Esophagus (tissue), 2 donors: ENCODE results near the gene SHQ1. TPM values are rescaled to one million over a fixed set of nuclear protein-coding genes. Genes with fewer than 3 reads are reported as not detected.

ENCODE experiments used
- H3K27ac ChIP-seq, 2 donors: one replicate each; pipeline ENCODE4 v1.5.1; 2013; ENCODE audit warnings: low read depth in 2 of 2, mild to moderate bottlenecking in 2 of 2, inconsistent platforms in 1 of 2, low read length in 1 of 2, moderate library complexity in 1 of 2
- H3K27me3 ChIP-seq, 2 donors: one replicate each; pipeline ENCODE4 v1.6.1; 2013; ENCODE audit warnings: low read length in 2 of 2, control low read depth in 1 of 2, mild to moderate bottlenecking in 1 of 2; ENCODE audit not compliant: insufficient read depth in 2 of 2, control insufficient read depth in 1 of 2
- H3K36me3 ChIP-seq, 2 donors: one replicate each; pipeline ENCODE4 v1.6.1; 2013; ENCODE audit warnings: low read length in 1 of 2; ENCODE audit not compliant: control insufficient read depth in 2 of 2, insufficient read depth in 2 of 2
- H3K4me1 ChIP-seq, 2 donors: one replicate each; pipeline ENCODE4 v1.6.1; 2013; ENCODE audit warnings: low read length in 1 of 2; ENCODE audit not compliant: control insufficient read depth in 2 of 2, insufficient read depth in 2 of 2
- H3K4me3 ChIP-seq, 2 donors: one replicate each; pipeline ENCODE4 v1.5.1; 2013; ENCODE audit warnings: low read length in 2 of 2, mild to moderate bottlenecking in 2 of 2, low read depth in 1 of 2, moderate library complexity in 1 of 2
- H3K9me3 ChIP-seq, 2 donors: one replicate each; pipeline ENCODE4 v1.6.1; 2013; ENCODE audit warnings: mild to moderate bottlenecking in 2 of 2, low read depth in 1 of 2, low read length in 1 of 2, moderate library complexity in 1 of 2; ENCODE audit not compliant: control insufficient read depth in 2 of 2, insufficient read depth in 1 of 2
- WGBS, 2 donors: extraction: QIAGEN DNeasy Blood & Tissue Kit; methylation state at CpG; one replicate each; pipeline ENCODE4 v1.1.7; 2013; 5-methylcytosine and 5-hydroxymethylcytosine counted together
- polyA plus RNA-seq, 2 donors: library from polyadenylated mRNA; stranded (reverse); fragments of 200-250 nt; gene quantifications; one replicate each; pipeline ENCODE4 v1.2.3, GENCODE V29; 2013
- donor health status: healthy with polysubstance abuse.
- donor health status: Bipolar disorder and iron deficiency.

SHQ1 gene
- polyA plus RNA-seq, 2 donors: 5.5 to 6.9 TPM

- Histone ChIP-seq H3K4me3 (no peak overlapping the region), H3K27me3 (no peaks in the 10 kb centered on the region), H3K36me3 (peaks cover 0 to 2% of the 10 kb centered on the region in 2 donors), H3K4me1 (no peaks in the 10 kb centered on the region), H3K9me3 (no peaks in the 10 kb centered on the region), H3K27ac (no peak overlapping the region)
These were observed 38.2 kb downstream of the SHQ1 start for GRCh38 chr3:72810063-72810462.

- 92 to 95% methylated on average over 5 of the region's 5 CpGs for WGBS, 2 donors
These were observed 43.9 kb downstream of the SHQ1 start for GRCh38 chr3:72804361-72804760.

GRCh38 chr3:72803573-72803972, 44.7 kb downstream of the SHQ1 start:
- 97 to 99% methylated on average over 3 of the region's 3 CpGs for WGBS, 2 donors

More at GRCh38 chr3:72804361-72804760, 43.9 kb downstream of the SHQ1 start:
- H3K27ac ChIP-seq: no peak overlapping the region
- peaks cover 0 to 2% of the 10 kb centered on the region in 2 donors for H3K36me3 ChIP-seq
- no peaks in the 10 kb centered on the region for H3K4me1 ChIP-seq
- no peak overlapping the region for H3K4me3 ChIP-seq
- no peaks in the 10 kb centered on the region for H3K9me3 ChIP-seq
- no peaks in the 10 kb centered on the region for H3K27me3 ChIP-seq

GRCh38 chr3:72802001-72802400, 46.2 kb downstream of the SHQ1 start:
- WGBS, 2 donors: 92 to 95% methylated on average over 5 of the region's 5 CpGs
- peaks cover 0 to 3% of the 10 kb centered on the region in 2 donors for H3K4me1 ChIP-seq
- H3K4me3 ChIP-seq: no peak overlapping the region
- no peaks in the 10 kb centered on the region for H3K27me3 ChIP-seq
- H3K9me3 ChIP-seq: no peaks in the 10 kb centered on the region
- no peak overlapping the region for H3K27ac ChIP-seq
- H3K36me3 ChIP-seq: no peaks in the 10 kb centered on the region

More at GRCh38 chr3:72803573-72803972, 44.7 kb downstream of the SHQ1 start:
- Histone ChIP-seq H3K36me3 (peaks cover 0 to 2% of the 10 kb centered on the region in 2 donors), H3K4me1 (no peaks in the 10 kb centered on the region), H3K4me3 (no peak overlapping the region), H3K9me3 (no peaks in the 10 kb centered on the region), H3K27me3 (no peaks in the 10 kb centered on the region), H3K27ac (no peak overlapping the region)

- Histone ChIP-seq H3K9me3 (no peaks in the 10 kb centered on the region), H3K27me3 (no peaks in the 10 kb centered on the region), H3K36me3 (no peaks in the 10 kb centered on the region), H3K4me3 (no peak overlapping the region), H3K27ac (no peak overlapping the region), H3K4me1 (peaks cover 0 to 3% of the 10 kb centered on the region in 2 donors)
These were observed 47.4 kb downstream of the SHQ1 start for GRCh38 chr3:72800869-72801268.

GRCh38 chr3:72798552-72799195, 49.6 kb downstream of the SHQ1 start:
- Histone ChIP-seq H3K36me3 (no peaks in the 10 kb centered on the region), H3K27me3 (no peaks in the 10 kb centered on the region), H3K4me3 (no peak overlapping the region), H3K27ac (no peak overlapping the region), H3K9me3 (no peaks in the 10 kb centered on the region), H3K4me1 (peaks cover 0 to 3% of the 10 kb centered on the region in 2 donors)
- 86 to 91% methylated on average over 3 of the region's 3 CpGs for WGBS, 2 donors

- peaks cover 0 to 3% of the 10 kb centered on the region in 2 donors for H3K4me1 ChIP-seq
- no peak overlapping the region for H3K4me3 ChIP-seq
- no peaks in the 10 kb centered on the region for H3K9me3 ChIP-seq
- H3K27ac ChIP-seq: no peak overlapping the region
- 55 to 63% methylated on average over 12 of the region's 12 CpGs for WGBS, 2 donors
- H3K36me3 ChIP-seq: no peaks in the 10 kb centered on the region
- H3K27me3 ChIP-seq: no peaks in the 10 kb centered on the region
These were observed 50.3 kb downstream of the SHQ1 start for GRCh38 chr3:72797773-72798543.

- no peak overlapping the region for H3K4me3 ChIP-seq
- no peaks in the 10 kb centered on the region for H3K9me3 ChIP-seq
- H3K4me1 ChIP-seq: peaks cover 0 to 3% of the 10 kb centered on the region in 2 donors
- 94% methylated on average over 3 of the region's 3 CpGs for WGBS, 2 donors
- H3K27ac ChIP-seq: no peak overlapping the region
- H3K27me3 ChIP-seq: no peaks in the 10 kb centered on the region
- H3K36me3 ChIP-seq: no peaks in the 10 kb centered on the region
These were observed 54.2 kb downstream of the SHQ1 start for GRCh38 chr3:72794079-72794478.

- Histone ChIP-seq H3K27ac (no peak overlapping the region), H3K27me3 (no peaks in the 10 kb centered on the region), H3K36me3 (peaks cover 0 to under 1% of the 10 kb centered on the region in 2 donors), H3K4me3 (no peak overlapping the region), H3K4me1 (no peaks in the 10 kb centered on the region), H3K9me3 (no peaks in the 10 kb centered on the region)
- 71 to 86% methylated on average over 1 of the region's 1 CpG for WGBS, 2 donors
These were observed 57.1 kb downstream of the SHQ1 start for GRCh38 chr3:72791161-72791560.

- Histone ChIP-seq H3K4me1 (no peaks in the 10 kb centered on the region), H3K27ac (no peak overlapping the region), H3K36me3 (peaks cover 0 to 6% of the 10 kb centered on the region in 2 donors), H3K27me3 (no peaks in the 10 kb centered on the region), H3K4me3 (no peak overlapping the region), H3K9me3 (no peaks in the 10 kb centered on the region)
- 96 to 100% methylated on average over 1 of the region's 1 CpG for WGBS, 2 donors
These were observed 58.5 kb downstream of the SHQ1 start for GRCh38 chr3:72789786-72790185.
